GM21717 (cell line): ENCODE results near the gene KRT82.
"Not testable (repeated sequence)": the region's sequence is repeated elsewhere in the genome, so short reads cannot be mapped to it uniquely, and the experiment has no call there.

Source experiments
- ATAC-seq: cut with Tn5 transposase; IDR thresholded peaks from one replicate; pipeline ENCODE4 v1.9.1; 2021; ENCODE audit warnings: mild to moderate bottlenecking, moderate library complexity; ENCODE audit not compliant: unreplicated experiment

The KRT82 gene

GRCh38 chr12:52413782-52414345 is 7.7 kb upstream of the KRT82 start:
- ATAC-seq: no peak

DNA sequence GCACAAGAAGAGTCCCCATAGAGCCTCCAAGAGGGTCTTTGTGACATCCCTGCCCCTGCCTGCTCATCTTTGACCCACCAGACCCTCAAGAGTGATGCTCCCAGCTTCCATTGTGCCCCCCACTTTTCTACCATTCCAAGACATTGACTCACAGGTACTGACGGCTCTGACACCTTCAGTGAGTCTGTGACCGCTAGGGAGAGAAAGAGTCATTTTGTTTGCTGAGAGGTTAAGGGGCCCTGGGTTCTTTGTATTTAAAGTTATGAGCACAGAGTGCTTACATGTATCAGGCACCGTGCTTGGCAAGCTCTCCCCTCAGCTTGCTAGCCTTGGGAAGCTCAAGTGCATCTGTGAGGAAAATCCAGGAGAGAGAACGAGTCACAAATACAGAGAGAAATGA is 7.1 kb upstream of the KRT82 start:
- no peak for ATAC-seq

- no peak for ATAC-seq
Observed at GRCh38 chr12:52411815-52412214, 5.7 kb upstream of the KRT82 start.

DNA sequence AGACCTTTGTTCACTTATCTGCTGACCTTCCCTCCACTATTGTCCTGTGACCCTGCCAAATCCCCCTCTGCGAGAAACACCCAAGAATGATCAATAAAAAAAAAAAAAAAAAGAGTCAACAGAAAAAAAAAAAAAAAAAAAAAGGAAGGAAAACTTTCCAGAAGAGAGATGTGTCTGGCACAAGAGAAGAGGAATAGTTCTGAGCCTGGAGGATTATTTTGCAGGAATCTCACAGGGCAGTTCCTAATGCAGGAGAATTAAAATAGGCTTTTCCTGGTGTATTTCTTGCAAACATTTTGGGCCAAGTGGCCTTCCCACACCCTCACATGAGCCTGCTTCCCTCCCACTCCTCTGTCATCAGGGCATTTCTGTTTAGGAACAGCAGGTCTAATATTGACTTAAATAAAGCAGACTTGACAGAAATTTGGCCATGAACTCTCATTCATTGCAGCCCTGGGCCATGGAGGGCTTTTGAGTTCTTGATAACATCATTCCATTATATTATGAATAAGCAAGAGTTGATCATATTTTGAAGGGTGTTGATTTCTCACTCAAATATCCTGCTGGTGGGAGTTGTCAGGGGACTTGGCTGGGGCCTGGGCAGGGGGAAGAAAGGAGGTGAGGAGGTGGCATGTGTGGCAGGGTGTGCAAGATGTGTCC is 4.6 kb upstream of the KRT82 start:
- ATAC-seq: not testable (repeated sequence)

- ATAC-seq: no peak
Observed at GRCh38 chr12:52407918-52408317, 1.8 kb upstream of the KRT82 start.

GRCh38 chr12:52404951-52405350 is 1.2 kb downstream of the KRT82 start:
- ATAC-seq: no peak

DNA sequence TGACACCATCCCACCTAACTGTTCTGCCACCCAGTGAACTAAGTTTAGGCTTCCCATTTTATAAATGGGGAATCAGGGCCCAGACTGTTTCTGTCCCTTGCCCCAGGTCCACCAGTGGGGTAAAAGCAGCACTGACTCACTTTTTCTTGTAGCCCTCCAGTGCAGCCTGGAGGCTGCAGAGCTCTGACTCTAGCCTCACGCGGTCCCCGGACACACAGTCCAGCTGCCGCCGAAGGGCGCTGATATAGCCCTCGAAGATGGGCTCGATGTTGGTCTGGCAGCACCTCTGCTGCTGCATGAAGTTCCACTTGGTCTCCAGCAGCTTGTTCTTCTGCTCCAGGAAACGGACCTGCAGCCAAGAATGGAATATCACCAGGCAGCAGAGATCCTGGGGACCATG is 2.6 kb downstream of the KRT82 start:
- ATAC-seq: no peak

DNA sequence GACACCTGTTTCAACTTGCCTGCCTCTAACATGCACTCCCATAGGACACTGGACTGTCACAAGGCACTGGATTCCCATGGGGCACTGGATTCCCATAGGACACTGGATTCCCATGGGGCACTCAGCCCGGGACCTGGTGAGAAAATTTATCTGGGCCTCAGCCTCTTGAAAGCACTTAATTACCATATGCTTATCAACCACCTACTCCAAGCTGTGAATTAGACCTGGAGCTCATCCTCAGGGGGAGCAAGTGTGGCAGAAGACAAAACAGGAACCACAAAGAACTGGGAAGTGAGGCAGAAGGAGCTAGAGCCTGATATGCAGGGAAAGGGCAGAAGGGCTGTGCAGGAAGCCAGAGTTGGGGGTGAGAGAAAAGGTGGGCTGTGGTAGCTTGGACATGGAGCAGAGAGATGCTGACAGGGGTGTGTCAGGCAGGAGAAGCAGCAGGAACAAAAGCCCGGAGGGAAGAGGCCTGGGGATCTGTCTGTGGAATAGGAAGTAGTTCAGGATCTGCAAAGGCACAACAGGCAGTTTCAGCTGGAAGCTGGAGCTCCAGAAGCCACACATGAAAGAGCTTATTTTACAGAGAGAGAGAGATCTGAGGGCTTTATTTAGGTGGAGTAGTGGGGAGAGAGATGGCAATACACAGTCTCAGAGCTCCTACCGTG is 3.1 kb downstream of the KRT82 start:
- no peak for ATAC-seq

DNA sequence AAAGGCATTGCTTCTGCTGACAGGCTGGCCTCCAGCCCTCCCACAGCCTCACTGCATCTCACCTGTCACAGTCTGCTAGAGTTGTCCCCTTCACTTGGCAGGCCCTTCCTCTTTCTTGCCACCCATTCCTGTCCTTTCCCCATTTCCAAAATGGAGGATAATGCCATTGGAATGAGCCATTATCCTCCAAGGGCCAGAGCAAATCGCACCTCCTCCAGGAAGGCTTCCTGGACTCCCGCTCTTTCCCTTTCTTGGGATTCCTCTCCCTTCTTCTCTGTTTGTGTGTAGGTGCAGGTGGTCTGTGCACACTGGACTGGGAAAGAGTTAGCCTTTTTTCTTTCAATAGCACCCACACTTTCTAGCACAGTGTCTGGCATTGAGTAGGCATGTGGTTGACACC is 3.8 kb downstream of the KRT82 start:
- no peak for ATAC-seq

DNA sequence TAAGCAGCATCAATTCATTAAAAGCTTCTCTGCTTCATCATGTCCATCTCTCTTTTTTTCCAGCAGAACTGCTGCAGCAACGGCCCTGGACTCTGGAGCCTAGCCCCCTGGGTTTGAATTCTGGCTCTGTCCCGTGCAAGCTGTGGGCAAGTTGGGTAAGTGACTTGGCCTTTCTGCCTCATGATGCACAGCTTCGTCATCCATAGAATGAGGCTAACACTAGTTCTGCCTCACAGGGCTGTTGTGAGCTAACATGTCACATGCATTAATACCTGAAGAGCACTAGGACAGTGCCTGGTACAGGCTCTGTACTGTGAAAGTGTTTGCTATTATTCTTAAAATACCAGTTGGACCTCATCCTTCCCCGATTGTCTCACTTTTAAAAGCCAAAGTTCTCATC is 4.2 kb downstream of the KRT82 start:
- ATAC-seq: no peak

DNA sequence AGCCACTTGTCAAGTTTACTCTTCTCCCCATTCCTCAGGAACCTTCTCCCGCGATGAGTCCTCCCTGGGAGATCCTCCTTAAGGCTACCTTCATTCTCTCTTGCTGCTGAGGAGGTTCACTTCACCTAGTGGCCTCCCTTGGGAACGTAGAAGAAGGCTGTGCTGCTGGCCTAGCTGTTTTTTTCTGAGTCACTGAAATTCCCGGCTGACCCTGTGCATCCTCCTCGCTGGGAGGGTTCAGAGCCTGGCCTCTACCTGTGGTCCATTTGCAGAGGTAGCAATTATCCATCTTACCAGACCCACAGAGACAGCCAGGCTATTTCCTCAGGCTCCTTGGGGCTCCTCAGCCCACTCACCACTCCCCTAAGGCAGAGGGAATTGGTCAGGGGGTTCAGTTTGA is 4.6 kb downstream of the KRT82 start:
- ATAC-seq: no peak

DNA sequence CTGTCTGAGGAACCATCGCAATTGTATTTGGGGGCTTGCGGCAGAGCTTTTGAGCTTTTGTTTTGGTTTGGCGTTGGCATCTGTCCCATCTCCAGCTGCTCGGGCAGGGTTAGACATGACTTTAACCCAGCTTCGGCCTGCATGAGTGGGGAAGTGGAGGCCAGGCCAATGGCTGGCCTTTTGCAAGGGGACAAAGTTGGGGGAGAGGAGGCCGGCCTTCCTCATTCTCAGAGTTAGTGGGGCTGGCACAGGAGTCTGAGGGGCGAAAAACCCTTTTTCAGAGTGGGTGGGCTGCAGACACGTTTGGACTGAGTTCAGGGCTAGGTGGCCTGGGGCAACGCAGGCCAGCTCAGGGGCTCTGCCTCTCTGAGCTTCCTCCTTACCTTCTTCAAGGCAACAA is 5.2 kb downstream of the KRT82 start:
- ATAC-seq: no peak

GRCh38 chr12:52399756-52400155 is 6.4 kb downstream of the KRT82 start:
- no peak for ATAC-seq

DNA sequence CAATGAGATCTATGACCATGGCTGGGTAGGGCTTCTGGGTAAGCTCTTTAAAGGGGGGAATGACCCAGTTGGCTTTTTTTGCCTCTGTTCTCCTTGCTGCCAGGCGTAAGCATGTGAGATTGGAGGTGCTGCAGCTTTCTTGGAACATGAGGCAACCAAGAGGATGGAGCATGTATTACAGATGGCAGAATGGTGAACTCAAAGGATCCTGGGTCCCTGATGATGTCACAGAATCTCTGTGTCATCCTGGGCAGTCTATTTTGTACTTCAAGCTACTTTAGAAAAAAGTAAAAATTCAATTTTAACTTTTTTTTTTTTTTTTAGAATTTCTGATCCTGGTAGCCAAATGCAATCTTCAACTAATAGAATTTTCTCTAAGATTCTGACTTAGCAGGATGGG is 8.0 kb downstream of the KRT82 start:
- ATAC-seq: no peak

DNA sequence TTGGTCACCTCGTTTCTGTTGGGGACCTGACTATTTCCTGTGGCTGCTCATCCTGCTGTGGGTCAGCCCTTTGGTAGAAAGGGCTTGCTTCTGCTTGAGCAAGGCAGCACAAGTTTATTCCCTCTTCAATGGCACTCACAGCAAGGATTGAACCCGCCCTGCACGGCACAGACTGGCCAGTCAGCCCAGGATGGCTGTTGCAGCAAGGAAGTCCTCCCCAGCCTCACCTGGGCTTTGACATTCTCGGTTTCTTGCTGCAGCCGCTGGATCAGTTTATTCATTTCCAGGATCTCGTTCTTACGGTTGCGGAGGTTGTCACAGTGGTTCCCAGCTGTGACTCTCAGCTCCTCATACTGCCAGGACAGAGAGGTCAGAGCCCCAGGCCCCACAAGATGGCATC is 9.5 kb downstream of the KRT82 start:
- no peak for ATAC-seq

DNA sequence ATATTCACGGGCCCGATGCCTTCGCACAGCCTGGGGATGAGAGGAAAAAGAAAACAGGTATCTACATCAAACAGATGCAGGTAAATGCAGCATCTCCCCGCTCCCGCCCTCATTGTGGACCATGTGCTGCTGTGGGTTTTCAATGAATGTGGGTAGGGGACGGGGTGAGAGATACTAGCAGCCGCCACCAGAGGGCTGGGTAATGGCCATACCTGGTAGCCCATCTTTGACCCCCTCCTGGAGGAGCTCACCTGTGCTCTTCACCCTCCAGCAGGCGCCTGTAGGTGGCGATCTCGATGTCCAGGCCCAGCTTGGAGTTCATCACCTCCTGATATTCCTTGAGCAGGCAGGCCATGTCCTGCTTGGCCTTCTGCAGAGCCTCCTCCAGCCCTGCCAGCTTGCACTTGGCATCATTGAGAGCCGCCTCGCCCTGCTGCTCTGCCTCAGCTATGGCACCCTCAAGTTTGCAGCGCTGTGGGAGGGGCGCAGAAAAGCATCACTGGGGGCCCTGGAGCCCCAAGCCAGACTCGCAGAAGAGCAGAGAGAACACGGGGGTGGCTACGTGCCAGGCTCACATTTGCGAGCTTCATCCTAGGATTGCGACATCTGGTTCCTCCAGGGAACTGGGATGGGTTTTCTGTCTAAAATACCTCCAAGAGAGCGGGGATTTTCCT is 10.2 kb downstream of the KRT82 start:
- no peak for ATAC-seq

DNA sequence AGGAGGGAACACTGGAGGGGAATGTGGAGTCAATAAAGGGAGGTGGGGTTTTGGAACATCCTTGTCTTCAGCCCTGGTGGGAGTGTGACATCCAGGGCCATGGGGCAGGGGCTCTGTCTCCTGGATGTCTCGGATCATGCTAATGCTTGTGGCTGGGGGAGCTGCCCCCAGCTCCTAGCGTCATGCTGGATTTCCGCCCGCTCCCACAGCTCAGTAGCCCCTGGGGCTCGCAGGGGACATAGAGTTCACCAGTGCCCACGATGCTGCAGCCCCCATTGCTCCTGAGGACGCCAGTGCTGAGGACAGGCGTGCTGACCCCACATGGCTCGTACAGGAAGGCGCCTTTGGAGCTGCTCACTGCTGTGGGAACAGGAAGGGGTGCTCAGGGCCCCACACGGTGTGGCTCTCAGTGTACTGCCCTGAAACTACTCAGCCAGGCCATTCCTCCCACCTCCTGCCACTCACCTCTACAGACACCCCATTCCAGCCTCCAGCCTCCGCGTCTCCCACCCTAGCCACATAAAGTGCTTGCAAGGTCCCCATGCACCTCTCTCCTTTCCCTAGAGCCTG is 11.2 kb downstream of the KRT82 start:
- ATAC-seq: no peak

DNA sequence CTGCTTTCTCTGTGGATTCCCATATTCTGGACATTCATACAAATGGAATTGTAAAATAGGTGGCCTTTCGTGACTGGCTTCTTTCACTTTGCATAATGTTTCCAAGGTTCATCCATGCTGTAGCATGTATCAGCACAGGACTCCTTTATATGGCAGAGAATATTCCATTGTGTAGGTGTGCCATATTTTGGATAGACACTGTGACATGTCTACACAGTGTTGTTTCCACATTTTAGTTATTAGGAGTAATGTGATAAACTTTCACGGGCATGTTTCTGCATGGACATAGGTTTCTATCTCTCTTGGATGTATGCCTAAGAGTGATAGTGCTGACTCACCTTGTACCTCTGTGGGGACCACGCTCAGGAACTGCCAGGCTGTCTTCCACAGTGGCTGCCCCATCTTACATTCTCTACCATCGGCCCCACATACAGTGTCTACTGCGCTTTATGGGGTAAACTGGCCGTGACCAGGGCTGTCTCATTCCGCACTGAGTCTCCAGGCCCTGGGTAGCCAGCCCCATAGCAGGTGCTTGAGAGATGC is 13.6 kb downstream of the KRT82 start:
- no peak for ATAC-seq

DNA sequence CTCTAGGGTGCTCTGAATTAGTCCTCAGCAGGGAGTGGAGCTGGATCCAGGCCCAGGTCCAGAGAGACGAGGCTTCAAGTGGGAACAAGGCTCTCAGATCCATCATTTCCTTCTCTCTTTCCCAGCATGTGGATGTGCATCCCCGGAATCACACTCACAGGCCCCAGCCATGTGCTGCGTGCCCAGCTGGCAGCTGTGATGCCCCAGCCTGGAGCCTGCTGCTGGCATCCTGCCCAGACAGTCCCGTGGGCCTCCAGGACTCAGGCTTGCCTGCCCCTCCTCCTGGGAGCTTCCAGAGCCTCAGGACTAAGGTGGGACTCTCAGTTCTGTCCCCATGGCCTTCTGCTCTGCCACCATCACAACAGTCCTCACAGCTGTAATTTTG is 14.5 kb downstream of the KRT82 start:
- ATAC-seq: no peak

DNA sequence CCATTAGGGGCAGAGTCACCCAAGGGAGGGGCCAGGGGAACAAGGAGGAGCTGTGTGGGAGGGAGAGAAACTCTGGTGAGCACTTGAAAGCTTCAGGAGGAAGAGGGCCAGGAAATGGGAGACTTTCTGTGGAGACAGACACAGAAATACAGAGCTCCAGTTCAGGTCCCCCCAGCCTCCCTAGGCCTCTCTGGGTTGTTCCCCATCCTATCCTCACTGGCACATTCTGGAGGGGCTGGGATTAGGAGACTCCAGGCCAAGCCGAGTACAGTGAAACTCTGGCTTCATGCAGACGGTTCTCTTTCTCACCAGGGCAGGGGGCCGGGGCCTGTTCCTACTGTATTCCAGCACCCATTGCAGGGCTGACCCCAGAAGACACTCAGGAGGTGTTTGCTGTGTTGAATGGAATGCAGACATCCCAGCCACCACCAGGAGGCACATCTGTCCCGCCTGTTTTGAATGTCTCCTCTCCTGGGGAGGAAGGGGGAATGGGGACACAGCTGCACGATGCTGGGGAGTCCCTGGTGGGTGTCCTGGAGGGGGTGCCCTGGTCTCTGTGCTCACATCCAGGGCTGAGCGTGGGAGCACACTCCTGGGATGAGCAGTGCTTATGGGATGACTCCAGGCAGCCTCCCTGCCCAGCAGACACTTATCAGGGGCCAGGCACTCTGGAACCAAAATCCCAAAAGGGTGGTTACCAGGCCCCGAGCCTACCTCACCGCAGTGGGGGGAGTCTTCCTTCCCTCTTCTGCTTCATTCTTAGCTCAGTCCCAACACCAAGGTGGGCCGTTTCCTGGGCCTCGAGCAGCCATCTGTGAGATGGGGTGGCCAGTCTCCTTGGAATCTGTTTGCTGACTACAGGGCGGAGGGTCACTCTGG is 15.2 kb downstream of the KRT82 start:
- ATAC-seq: no peak
